ENCODE data around the gene CHIT1. TPM values are rescaled to one million over a fixed set of nuclear protein-coding genes. Genes with fewer than 3 reads are reported as not detected.

The CHIT1 gene
- total RNA-seq, 1 experiment from 2014 or later, result not detected

GRCh38 chr1:203273206-203273868 is 43.9 kb upstream of the CHIT1 start:
- H3K27ac ChIP-seq (ENCODE audit: low read length), result no peak overlapping the region
- H3K9me3 ChIP-seq (ENCODE audit: control insufficient read depth, insufficient read depth, low read depth, low read length), result no peaks in the 10 kb centered on the region
- intact Hi-C loops (cut with micrococcal nuclease; ENCODE audit: unreplicated experiment) (loop anchor here (1.0 kb wide), 1 partner anchor 67 kb away; no protein-coding TSS in a partner anchor), in situ Hi-C loops (cut with HindIII; ENCODE audit: low pct_unique_long_range_greater_than_20kb, low sequenced_read_pairs) (no loop called here)
- no peaks in the 10 kb centered on the region for H3K36me3 ChIP-seq (ENCODE audit: control insufficient read depth, insufficient read depth, low read length)
- H3K4me1 ChIP-seq (ENCODE audit: control insufficient read depth, insufficient read depth, low read length), result peaks cover 6% of the 10 kb centered on the region
- ATAC-seq, result peak; percentile 83
- peak; percentile 53 for DNase-seq (ENCODE audit: low read depth, low spot score)
- ChIA-PET POLR2A (no interaction called here), CTCF (interaction anchor here (0.6 to 1.1 kb wide), 15 partner anchors 13 to 224 kb away, joined by 3 to 8 read pairs (median 4); no protein-coding TSS in a partner anchor)
- no TSS peak for BruUV-seq (replicated peaks)
- no peaks in the 10 kb centered on the region for H3K27me3 ChIP-seq (ENCODE audit: control insufficient read depth, insufficient read depth, low read length)
- 0 out of 4 replicates have a peak overlapping the region, but pooled peaks of 1 of the 2 experiments have one; percentile 13 for H3K4me3 ChIP-seq (ENCODE audit: low read depth in 2 of 2, low read length in 2 of 2)
- TF ChIP-seq, protein P1, sequence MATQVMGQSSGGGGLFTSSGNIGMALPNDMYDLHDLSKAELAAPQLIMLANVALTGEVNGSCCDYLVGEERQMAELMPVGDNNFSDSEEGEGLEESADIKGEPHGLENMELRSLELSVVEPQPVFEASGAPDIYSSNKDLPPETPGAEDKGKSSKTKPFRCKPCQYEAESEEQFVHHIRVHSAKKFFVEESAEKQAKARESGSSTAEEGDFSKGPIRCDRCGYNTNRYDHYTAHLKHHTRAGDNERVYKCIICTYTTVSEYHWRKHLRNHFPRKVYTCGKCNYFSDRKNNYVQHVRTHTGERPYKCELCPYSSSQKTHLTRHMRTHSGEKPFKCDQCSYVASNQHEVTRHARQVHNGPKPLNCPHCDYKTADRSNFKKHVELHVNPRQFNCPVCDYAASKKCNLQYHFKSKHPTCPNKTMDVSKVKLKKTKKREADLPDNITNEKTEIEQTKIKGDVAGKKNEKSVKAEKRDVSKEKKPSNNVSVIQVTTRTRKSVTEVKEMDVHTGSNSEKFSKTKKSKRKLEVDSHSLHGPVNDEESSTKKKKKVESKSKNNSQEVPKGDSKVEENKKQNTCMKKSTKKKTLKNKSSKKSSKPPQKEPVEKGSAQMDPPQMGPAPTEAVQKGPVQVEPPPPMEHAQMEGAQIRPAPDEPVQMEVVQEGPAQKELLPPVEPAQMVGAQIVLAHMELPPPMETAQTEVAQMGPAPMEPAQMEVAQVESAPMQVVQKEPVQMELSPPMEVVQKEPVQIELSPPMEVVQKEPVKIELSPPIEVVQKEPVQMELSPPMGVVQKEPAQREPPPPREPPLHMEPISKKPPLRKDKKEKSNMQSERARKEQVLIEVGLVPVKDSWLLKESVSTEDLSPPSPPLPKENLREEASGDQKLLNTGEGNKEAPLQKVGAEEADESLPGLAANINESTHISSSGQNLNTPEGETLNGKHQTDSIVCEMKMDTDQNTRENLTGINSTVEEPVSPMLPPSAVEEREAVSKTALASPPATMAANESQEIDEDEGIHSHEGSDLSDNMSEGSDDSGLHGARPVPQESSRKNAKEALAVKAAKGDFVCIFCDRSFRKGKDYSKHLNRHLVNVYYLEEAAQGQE (IDR thresholded peaks at IDR 0.05; ENCODE audit: insufficient read depth in 1 of 2, low read depth in 2 of 2, low read length in 1 of 2), result no peak
- no peak for TF ChIP-seq TCF7L2 (IDR thresholded peaks at IDR 0.05; ENCODE audit: low read depth, low read length)
- TF ChIP-seq, protein P2, sequence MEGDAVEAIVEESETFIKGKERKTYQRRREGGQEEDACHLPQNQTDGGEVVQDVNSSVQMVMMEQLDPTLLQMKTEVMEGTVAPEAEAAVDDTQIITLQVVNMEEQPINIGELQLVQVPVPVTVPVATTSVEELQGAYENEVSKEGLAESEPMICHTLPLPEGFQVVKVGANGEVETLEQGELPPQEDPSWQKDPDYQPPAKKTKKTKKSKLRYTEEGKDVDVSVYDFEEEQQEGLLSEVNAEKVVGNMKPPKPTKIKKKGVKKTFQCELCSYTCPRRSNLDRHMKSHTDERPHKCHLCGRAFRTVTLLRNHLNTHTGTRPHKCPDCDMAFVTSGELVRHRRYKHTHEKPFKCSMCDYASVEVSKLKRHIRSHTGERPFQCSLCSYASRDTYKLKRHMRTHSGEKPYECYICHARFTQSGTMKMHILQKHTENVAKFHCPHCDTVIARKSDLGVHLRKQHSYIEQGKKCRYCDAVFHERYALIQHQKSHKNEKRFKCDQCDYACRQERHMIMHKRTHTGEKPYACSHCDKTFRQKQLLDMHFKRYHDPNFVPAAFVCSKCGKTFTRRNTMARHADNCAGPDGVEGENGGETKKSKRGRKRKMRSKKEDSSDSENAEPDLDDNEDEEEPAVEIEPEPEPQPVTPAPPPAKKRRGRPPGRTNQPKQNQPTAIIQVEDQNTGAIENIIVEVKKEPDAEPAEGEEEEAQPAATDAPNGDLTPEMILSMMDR (IDR thresholded peaks at IDR 0.05), result peak; percentile 98
- no peak for TF ChIP-seq POLR2AphosphoS5 (IDR thresholded peaks at IDR 0.05; ENCODE audit: low read depth, low read length)
- TF ChIP-seq SIN3A (IDR thresholded peaks at IDR 0.05; ENCODE audit: borderline replicate concordance, insufficient read depth, low read depth, low read length), result no peak

- H3K4me3 ChIP-seq (ENCODE audit: low read depth in 2 of 2, low read length in 2 of 2), result no peak overlapping the region
- ChIA-PET POLR2A (no interaction called here), CTCF (interaction anchor here (0.6 to 1.1 kb wide), 15 partner anchors 13 to 225 kb away, joined by 3 to 8 read pairs (median 4); no protein-coding TSS in a partner anchor)
- BruUV-seq (replicated peaks), result no TSS peak
- DNase-seq (ENCODE audit: low read depth, low spot score) (no peak), ATAC-seq (no peak)
- no peaks in the 10 kb centered on the region for H3K36me3 ChIP-seq (ENCODE audit: control insufficient read depth, insufficient read depth, low read length)
- TF ChIP-seq, protein P2 (IDR thresholded peaks at IDR 0.05), result 0 out of 2 replicates have a peak, but pooled peaks have one; percentile 6
- no peak for TF ChIP-seq SIN3A (IDR thresholded peaks at IDR 0.05; ENCODE audit: borderline replicate concordance, insufficient read depth, low read depth, low read length)
- TF ChIP-seq, protein P1 (IDR thresholded peaks at IDR 0.05; ENCODE audit: insufficient read depth in 1 of 2, low read depth in 2 of 2, low read length in 1 of 2), result no peak
- TF ChIP-seq TCF7L2 (IDR thresholded peaks at IDR 0.05; ENCODE audit: low read depth, low read length), result no peak
- no peak for TF ChIP-seq POLR2AphosphoS5 (IDR thresholded peaks at IDR 0.05; ENCODE audit: low read depth, low read length)
- in situ Hi-C loops (cut with HindIII; ENCODE audit: low pct_unique_long_range_greater_than_20kb, low sequenced_read_pairs) (no loop called here), intact Hi-C loops (cut with micrococcal nuclease; ENCODE audit: unreplicated experiment) (loop anchor here (1.0 kb wide), 1 partner anchor 68 kb away; no protein-coding TSS in a partner anchor)
- no peaks in the 10 kb centered on the region for H3K27me3 ChIP-seq (ENCODE audit: control insufficient read depth, insufficient read depth, low read length)
- no peaks in the 10 kb centered on the region for H3K9me3 ChIP-seq (ENCODE audit: control insufficient read depth, insufficient read depth, low read depth, low read length)
- peaks cover 6% of the 10 kb centered on the region for H3K4me1 ChIP-seq (ENCODE audit: control insufficient read depth, insufficient read depth, low read length)
- no peak overlapping the region for H3K27ac ChIP-seq (ENCODE audit: low read length)
Observed at GRCh38 chr1:203272633-203273205, 43.2 kb upstream of the CHIT1 start.

All from Panc1 (cell line).